ENCODE results near the gene PFKP.
"Not testable (repeated sequence)": the region's sequence is repeated elsewhere in the genome, so short reads cannot be mapped to it uniquely, and the experiment has no call there.

PFKP gene

DNA sequence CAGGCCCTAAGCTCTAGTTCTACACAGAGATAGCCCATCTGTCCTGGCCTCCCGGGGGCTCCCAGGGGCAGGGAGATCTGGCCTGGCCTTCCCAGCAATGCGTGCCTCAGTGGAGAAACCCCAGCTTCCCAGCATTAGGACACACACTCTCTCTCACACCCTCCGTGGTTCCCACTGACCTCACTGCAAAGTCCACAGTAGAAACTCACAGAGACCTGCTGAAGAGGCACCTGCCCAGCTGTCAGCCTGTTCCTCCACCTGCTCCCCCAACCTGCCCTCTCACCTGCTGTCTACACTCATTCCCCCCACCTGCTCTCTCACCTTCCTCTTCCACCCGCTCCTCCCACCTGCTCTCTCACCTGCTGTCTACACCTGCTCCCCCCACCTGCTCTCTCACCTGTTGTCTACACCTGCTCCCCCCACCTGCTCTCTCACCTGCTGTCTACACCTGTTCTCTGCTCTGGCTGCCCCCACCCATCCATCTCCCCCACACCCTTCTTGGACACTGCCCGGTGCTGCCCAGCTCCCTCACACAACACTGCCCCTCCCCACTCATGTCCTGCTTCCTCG, 21.1 kb upstream of the PFKP start:
- in situ Hi-C loops (cut with MboI; ENCODE audit: low sequenced_read_pairs), result loop anchor here (10.0 kb wide), 2 partner anchors 121 to 201 kb away; no protein-coding TSS in a partner anchor

DNA sequence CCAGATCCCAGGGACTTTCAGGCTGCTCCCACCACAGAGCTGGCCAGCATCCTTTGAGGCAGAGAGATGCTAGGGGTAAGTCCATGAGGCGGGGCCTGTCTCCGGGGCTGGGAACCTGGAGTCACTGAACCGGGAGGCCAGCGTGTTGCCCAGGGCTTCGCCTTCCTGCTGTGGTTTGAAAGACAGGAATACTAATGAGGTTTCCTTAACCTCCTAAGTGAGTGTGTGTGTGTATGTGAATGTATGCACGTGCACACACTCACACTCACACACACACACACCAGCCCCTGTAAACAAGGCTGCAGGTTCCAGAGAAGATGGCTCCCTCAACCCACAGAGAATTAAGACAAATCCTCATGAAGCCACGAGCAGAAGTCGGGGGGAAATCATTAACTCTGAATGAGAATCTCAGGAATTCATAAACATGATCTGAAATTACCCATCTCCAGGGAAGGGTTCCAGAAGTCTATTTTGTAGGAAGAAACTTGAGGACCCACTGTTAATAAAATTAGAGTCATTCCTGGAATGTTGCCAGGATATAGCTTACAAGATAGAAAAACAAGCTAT, 20.3 kb upstream of the PFKP start:
- in situ Hi-C loops (cut with MboI; ENCODE audit: low sequenced_read_pairs), result loop anchor here (10.0 kb wide), 2 partner anchors 122 to 202 kb away; no protein-coding TSS in a partner anchor

DNA sequence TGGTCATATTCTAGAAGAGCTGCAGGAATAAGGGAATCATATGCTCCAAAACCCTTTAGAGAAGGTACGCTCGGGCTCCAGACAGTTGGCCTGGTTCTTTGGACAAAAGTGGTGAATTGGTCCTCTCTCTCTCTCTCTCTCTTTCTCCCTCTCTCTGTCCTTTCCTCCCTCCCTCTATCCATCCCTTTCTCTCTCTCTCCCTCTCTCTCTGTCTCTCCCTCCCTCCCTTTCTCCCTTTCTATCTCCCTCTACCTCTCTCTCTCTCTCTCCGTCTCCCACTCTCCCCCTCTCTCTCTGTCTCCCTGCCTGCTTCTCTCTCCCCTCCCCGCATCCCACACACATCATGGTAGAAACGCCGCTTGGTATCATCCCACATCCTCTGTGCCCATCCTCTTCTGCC, 19.8 kb upstream of the PFKP start:
- in situ Hi-C loops (cut with MboI; ENCODE audit: low sequenced_read_pairs), result loop anchor here (10.0 kb wide), 2 partner anchors 123 to 203 kb away; no protein-coding TSS in a partner anchor

DNA sequence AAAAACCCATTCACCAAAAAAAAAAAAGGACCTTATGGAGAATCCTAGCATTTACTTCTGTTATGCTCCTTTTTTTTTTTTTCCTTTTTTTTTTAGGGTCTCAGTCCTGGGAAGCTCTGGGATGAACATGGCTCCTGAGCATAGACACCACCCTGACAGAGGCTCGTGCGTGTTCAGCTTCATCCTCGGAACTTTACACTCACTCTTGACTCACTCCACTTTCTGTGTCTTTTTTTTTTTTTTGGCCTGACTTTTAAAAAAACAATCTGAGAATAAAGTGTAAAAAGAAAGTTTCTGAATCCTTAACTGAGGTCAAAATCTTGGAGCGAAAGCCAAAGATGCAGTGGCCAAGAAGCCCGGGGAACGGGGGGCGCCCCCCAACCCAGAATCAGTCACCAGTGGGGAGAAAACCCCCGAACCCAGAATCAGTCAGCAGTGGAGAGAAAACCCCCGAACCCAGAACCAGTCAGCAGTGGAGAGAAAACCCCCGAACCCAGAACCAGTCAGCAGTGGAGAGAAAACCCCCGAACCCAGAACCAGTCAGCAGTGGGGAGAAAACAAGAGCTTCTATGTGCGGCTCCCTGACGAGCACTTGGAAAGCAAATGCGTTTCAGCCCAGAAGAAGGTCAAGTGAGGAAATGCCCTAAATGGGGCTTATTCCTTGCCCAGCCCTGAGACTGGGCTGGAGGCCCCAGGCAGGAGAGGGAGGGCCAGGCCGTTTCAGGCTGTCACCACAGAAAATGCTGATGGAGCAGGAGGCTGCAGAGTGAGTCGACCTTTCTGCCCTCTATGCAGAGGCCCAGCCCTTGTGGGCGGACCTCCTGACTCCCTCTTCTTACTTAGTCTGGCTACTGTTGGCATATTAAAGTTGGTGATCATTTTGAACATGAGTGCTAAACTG, 19.0 kb upstream of the PFKP start:
- in situ Hi-C loops (cut with MboI; ENCODE audit: low sequenced_read_pairs), result loop anchor here (10.0 kb wide), 2 partner anchors 124 to 204 kb away; no protein-coding TSS in a partner anchor

DNA sequence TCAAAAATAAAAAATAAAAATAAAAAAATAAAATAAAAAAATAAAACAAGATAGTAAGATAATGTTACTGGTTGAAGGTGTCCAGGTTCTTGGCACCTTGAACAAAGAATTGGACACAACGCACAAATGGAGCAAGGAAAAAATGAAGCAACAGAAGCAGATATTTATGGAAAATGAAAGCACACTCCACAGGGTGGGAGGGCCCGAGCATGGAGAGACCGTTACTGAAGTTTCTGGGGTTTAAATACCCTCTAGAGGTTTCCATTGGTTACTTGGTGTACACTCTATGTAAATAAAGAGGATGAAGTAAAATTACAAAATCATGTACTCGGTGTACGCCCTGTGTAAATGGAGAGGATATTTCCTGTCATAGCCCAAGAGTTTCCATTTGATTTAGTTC, 15.7 kb upstream of the PFKP start:
- in situ Hi-C loops (cut with MboI; ENCODE audit: low sequenced_read_pairs), result no loop called here

DNA sequence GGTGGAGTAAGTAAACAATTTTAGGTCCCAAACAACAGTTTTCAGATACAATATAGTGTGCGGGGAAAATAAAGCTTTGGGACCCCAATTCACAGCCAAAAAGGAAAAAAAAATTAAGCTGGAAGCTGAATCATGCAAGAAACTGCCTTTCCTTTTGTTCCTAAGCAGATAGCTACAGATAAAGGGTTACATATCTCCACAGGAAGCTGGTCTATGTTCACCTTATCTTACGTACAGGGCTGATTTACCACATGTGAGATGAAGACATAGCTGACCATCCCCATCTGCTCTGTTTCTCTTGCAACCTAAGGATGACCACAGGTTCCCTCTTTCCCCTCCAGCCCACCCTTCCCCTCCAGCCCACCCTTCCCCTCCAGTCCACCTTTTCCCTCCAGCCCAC, 14.2 kb upstream of the PFKP start:
- in situ Hi-C loops (cut with MboI; ENCODE audit: low sequenced_read_pairs), result no loop called here

DNA sequence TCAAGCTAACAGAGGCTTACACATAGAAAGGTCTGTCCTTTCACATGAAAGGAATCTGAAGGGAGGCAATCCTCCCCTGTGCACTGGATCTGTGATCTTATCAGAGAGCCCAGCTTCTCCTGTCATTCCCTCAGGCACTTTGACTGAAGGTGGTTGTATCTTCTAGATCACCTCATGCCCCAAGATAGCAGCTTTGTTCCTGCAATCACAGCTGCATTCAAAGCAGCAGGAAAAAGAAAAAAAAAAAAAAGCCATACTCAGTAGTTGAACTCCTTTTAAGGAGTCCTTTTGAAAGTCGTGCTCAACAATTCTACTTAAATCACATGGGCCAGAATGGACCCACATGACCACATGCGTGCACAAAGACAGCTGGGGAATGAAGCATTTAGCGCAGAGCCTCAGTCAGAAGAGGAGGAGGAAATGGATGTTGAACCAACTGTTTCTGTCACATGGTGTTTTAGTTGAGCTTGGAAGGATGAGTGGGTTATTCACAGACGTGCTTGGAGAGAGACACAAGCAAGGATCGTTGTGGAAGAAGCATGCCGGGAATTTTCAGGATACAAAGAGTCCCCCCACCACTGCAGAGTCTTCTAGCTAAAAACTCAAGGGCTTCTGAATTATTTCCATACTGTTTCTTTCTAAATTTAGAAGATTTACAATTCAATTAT, 13.0 kb upstream of the PFKP start:
- in situ Hi-C loops (cut with MboI; ENCODE audit: low sequenced_read_pairs), result no loop called here

DNA sequence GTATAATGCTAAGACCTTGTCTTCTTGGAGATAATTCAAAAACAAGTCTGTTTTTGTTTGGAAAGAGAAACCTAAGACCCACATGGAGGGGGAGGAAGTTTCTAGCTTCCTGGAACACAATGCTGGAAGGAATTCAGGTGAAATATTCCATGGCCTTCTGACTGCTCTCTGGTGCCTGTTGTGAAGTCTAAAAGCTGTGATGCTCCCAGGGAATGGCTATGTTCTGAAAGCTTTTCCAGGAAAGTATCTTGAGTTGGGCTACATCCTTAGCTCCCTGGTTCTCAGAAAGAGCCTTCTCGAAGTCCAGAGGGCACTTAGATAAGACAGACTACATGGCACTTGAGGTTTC, 12.5 kb upstream of the PFKP start:
- in situ Hi-C loops (cut with MboI; ENCODE audit: low sequenced_read_pairs), result no loop called here

DNA sequence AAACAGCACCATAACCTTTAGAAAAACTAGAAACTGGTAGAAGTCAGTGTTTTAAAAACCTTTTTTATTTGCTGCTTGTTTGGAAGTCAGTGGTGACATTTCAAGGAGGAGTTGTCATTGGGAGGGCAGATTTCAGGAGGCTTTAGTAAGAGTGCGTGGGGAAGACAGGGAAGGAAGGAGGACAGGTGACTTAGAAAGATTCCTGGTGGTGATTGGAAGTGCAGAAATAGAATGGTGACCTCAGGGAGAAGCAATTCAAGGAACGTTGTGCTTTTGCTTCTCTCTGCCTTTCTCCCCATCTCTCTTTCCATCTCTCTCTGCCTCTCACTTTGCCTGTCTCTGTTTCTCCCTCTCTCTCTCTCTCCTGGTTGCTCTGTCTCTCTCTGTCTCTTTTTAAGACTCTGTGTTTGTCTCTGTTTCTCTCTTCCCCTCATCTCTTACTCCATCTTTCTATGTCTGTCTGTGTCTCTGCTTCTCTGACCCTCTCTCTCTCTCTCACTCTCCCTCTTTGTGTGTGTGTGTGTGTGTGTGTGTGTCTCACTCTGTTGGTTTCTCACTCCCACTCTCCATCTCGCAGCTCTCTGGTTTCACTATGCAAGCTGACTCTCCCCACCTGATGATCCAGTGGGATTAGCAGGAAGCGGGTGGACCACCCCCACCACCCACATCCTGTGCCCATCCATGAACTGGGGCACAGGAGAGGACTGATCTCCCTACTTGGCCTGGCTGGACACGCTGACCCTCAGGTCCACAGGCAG, 10.9 kb upstream of the PFKP start:
- in situ Hi-C loops (cut with MboI; ENCODE audit: low sequenced_read_pairs), result no loop called here

DNA sequence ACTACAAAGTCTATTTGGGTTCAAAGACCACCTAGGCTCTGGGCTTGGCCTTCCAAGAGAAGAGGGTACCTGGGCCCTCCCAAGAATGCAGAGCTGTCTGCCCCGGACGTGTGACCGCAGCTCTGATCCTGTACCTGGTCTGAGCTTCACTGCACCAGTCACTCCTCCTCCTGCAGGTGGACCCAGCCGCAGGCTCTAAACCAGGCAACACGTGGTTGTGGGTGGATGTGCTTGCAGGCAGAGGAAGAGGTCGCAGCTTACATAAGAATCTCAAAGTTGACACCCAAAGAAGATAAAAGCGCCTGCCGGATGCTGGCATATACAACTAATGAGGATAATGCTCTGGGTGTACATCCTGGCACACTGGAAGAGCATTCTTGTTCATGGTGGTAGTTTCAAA, 9.4 kb upstream of the PFKP start:
- in situ Hi-C loops (cut with MboI; ENCODE audit: low sequenced_read_pairs), result no loop called here

DNA sequence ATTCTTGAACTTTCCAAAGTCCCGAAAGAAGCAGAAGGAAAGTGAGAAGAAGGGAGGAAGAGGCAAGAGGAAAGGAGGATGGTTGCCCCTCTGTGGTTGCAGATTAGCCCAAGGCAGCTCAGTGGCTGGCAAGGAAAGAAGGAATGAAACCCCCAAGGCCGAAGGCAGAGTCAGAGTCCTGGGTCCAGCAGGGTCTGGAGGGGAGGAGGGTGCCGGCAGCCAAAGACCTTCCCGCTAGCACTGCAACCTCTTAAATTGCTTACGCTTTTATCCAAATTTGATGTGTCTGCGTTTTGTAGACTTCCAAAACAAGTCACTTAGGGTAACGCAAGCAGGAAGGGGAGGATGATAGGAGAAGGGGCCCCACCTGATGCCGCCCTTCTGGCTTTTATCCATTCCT, 7.4 kb upstream of the PFKP start:
- in situ Hi-C loops (cut with MboI; ENCODE audit: low sequenced_read_pairs), result no loop called here

DNA sequence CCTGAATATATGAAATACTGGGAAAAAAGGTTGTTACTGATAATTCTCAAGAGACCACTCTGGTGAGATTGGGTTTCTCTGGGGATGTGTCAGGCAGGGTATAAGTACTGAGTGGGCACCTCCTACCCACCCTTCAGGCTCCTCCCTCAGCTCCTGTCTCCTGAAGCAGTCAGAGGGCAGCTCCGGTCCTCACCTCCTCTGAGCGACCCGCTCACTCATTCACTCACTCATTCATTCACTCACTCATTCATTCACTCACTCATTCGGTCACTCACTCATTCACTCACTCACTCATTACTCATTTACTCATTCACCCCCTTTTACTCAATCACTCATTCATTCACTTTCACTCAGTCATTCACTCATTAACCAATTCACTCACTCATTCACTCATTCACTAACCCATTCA, 6.9 kb upstream of the PFKP start:
- in situ Hi-C loops (cut with MboI; ENCODE audit: low sequenced_read_pairs), result no loop called here

DNA sequence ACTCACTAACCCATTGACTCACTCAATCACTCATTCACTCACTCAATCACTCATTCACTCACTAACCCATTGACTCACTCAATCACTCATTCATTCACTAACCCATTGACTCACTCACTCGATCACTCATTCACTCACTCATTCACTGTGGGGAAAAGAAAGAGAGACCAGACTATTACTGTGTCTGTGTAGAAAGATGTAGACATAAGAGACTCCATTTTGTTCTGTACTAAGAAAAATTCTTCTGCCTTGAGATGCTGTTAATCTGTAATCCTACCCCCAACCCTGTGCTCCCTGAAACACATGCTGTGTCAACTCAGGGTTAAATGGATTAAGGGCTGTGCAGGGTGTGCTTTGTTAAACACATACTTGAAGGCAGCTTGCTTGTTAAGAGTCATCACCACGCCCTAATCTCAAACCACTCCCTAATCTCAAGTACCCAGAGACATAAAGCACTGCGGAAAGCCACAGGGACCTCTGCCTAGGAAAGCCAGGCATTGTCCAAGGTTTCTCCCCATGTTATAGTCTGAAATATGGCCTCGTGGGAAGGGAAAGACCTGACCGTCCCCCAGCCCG, 5.9 kb upstream of the PFKP start:
- in situ Hi-C loops (cut with MboI; ENCODE audit: low sequenced_read_pairs), result not testable (repeated sequence)

DNA sequence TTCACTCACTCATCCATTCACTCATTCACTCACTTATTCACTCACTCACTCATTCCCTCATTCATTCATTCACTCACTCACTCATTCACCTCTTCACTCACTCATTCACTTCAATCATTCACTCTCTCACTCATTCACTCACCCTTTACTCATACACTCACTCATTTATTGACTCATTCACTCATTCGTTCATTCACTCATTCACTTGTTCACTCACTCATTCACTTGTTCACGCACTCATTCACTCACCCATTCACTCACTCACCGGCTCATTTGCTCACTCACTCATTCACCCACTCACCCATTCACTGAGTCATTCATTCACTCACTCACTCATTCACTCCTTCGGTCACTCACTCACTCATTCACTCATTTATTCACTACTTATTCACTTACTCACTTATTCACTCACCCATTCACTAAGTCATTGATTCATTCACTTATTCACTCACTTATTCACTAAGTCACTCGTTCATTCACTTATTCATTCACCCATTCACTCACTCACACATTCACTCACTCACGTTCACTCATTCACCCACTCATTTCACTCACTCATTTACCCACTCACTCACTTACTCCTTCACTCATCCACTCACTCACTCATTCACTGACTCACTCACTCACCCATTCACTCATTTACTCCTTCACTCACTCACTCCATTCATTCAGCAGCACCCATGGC, 4.7 kb upstream of the PFKP start:
- in situ Hi-C loops (cut with MboI; ENCODE audit: low sequenced_read_pairs), result no loop called here

DNA sequence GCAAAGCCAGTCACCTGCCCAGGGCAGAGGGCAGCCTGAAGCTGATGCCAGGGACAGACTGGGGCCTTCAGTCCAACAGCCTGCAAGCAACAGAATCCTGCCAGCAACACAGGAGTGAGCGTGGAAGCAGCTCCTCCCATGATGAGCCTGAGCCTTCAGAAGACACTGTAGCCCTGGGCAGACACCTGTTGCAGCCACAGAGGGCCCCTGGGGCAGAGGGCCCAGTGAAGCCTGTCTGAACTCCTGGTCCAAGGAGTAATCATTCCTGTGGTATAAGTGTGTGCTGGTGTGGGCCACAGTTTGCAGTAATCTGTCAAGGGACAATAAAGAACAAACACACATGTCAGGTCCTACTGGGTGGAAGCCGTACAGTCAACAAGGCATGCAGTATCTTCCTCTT, 2.9 kb upstream of the PFKP start:
- in situ Hi-C loops (cut with MboI; ENCODE audit: low sequenced_read_pairs), result no loop called here

DNA sequence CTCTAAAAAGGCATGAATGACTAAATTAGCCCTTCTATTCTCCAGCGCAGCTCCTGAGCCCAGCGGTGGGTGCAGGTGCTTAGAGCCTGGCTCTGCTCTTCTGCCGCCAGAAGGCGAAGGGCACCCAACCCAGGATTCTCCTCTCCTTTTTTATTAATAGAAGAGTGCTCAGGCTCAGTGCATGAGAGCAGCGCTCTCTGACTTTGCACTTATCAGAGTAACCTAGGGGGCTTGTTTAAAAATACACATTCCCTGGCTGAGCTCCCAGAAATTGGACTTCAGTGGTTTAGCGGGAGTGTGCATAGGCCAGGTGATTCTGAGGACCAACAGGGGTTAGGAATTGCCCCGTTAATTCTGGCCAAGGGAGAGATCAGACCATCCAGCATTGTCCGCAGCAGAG, 1.7 kb upstream of the PFKP start:
- in situ Hi-C loops (cut with MboI; ENCODE audit: low sequenced_read_pairs), result no loop called here

DNA sequence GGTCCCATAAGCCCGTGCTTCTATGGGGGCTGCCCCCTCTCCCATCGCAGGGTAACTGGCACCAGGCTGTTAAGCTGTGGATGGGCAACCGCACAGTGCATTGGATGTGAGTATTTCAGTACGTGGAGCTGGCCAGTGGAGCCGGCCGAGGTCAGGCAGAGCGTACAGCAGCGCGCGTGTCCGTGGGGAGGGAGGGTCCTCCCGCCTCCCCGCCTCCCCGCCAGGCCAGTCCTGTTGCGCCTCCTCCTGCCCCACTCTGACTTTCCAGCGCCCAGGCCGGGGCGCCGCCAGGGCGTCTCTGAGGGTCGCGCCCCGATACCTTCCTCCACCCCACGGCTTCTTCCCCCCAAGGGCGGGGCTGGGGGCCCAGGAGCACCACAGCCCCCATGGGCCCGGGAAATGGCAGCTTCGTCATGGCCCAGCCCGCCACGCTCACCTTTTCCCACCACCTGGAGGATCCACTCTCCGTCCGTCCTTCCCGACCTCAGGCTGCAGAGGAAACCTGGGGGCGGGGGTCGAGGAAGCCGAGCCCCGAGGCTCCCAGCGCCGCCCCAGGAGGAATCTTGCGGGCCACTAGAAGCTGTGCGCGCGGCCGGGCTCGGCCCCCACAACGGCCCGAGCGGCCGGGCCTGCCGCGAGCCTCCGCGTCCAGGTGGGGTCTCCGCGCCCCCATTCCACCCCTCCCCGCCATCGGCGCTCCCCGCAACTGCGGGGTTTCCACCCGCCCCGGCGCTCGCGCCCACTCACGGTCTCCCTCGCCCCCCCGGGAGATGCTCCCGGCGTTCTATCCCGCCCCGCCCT, 831 bp upstream of the PFKP start:
- in situ Hi-C loops (cut with MboI; ENCODE audit: low sequenced_read_pairs), result no loop called here

DNA sequence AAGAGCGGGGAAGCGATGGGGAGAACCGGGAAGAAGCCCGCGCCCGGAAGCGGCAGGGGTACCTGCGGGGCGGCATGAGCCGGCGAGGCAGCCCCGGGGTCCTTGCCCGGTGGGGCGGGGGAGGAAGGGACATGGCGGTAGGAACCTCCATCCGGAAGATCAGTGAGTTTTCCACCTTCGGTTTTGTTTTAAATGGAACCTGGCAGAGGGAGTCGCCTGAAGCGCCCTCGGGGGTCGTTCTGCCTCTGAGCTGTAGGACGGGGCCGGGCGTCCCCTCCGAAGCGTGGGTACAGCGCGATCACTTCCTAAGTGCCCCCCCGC, 471 bp downstream of the PFKP start:
- in situ Hi-C loops (cut with MboI; ENCODE audit: low sequenced_read_pairs), result no loop called here
